Transverse colon (tissue), 4 donors: ENCODE data around the gene ZBTB7C.
A peak's percentile ranks its signal among the peaks of the same experiment; 100 is the strongest.

ENCODE experiments used
- CTCF ChIP-seq, 5 experiments: fragments of 200-600 bp in 3 of 5; fragments of 450-650 bp in 2 of 5; sonication (generic) in 3 of 5; IDR thresholded peaks; 1 replicate in 2 of 5; 2 replicates in 3 of 5; pipeline ENCODE4 v1.5.1; 2016 to 2017; ENCODE audit warnings: antibody characterized with exemption in 5 of 5, inconsistent platforms in 3 of 5, mild to moderate bottlenecking in 2 of 5, moderate library complexity in 1 of 5
- POLR2AphosphoS5 ChIP-seq, 3 donors: sonication (generic); formaldehyde crosslinking; IDR thresholded peaks; one replicate each; pipeline ENCODE4 v1.6.1; 2016; ENCODE audit warnings: antibody characterized with exemption in 3 of 3

- TF ChIP-seq POLR2AphosphoS5 (IDR thresholded peaks at IDR 0.05) (peak in 1 of 3 donors; percentile 30), CTCF (IDR thresholded peaks at IDR 0.05) (no peak)
Observed at GRCh38 chr18:48151421-48152065, 257.6 kb downstream of the ZBTB7C start.
